Peyer's patch (tissue), 4 donors: ENCODE data around the gene ARHGAP28. TPM values are rescaled to one million over a fixed set of nuclear protein-coding genes. Genes with fewer than 3 reads are reported as not detected.

Source experiments
- DNase-seq, 3 donors: peaks; one replicate each; pipeline ENCODE4 v3.0.0-alpha.2; 2017 to 2019
- H3K27ac ChIP-seq, 4 donors: fragments of 200-600 bp; sonication (generic); one replicate each; pipeline ENCODE4 v1.5.1; 2016 to 2019
- H3K27me3 ChIP-seq, 2 donors: fragments of 200-600 bp; sonication (generic); one replicate each; pipeline ENCODE4 v1.5.1; 2019
- H3K36me3 ChIP-seq, 3 donors: fragments of 200-600 bp; sonication (generic); one replicate each; pipeline ENCODE4 v1.5.1; 2016 to 2019
- H3K4me1 ChIP-seq, 4 donors: fragments of 200-600 bp; sonication (generic); one replicate each; pipeline ENCODE4 v1.5.1; 2016 to 2019
- H3K4me3 ChIP-seq, 4 donors: fragments of 200-600 bp; sonication (generic); 1 replicate in 3 of 4; 2 replicates in 1 of 4; pipeline ENCODE4 v1.5.1; 2016 to 2019; ENCODE audit warnings: mild to moderate bottlenecking in 1 of 4
- H3K9me3 ChIP-seq, 4 donors: fragments of 200-600 bp; sonication (generic); one replicate each; pipeline ENCODE4 v1.5.1; 2016 to 2019; ENCODE audit warnings: mild to moderate bottlenecking in 1 of 4
- CTCF ChIP-seq, 6 experiments: fragments of 450-650 bp in 4 of 6; fragments of 200-600 bp in 2 of 6; sonication (generic) in 1 of 6; IDR thresholded peaks; one replicate each; pipeline ENCODE4 v1.5.1; 2017 to 2019; ENCODE audit warnings: antibody characterized with exemption in 6 of 6, mild to moderate bottlenecking in 3 of 6, moderate library complexity in 1 of 6
- POLR2A ChIP-seq, 2 donors: fragments of 450-650 bp; IDR thresholded peaks; one replicate each; pipeline ENCODE4 v1.5.1; 2017; ENCODE audit warnings: antibody characterized with exemption in 2 of 2, mild to moderate bottlenecking in 2 of 2, moderate library complexity in 2 of 2
- total RNA-seq, 4 donors: library from RNA; depleted of rRNA; stranded (reverse); fragments of >200 nt; gene quantifications; one replicate each; pipeline ENCODE4 v1.1.0, GENCODE V29; 2016

Gene ARHGAP28
- total RNA-seq, 4 donors from 2014 or later, result 1.0 to 35.5 (median 3.3) TPM

- no peaks in the 10 kb centered on the region for H3K27me3 ChIP-seq
Measured at GRCh38 chr18:6891788-6892187, 162.3 kb downstream of the ARHGAP28 start.

GRCh38 chr18:6901286-6901926 is 171.9 kb downstream of the ARHGAP28 start:
- DNase-seq, result no peak
- Histone ChIP-seq H3K9me3 (no peaks in the 10 kb centered on the region), H3K36me3 (no peaks in the 10 kb centered on the region), H3K27me3 (no peaks in the 10 kb centered on the region), H3K4me3 (no peak overlapping the region), H3K4me1 (peaks cover 0 to 5% (median 0%) of the 10 kb centered on the region in 4 donors), H3K27ac (peak overlapping the region in 1 of 4 donors; percentile 34)
- no peak for TF ChIP-seq CTCF (IDR thresholded peaks at IDR 0.05)
- TF ChIP-seq POLR2A (IDR thresholded peaks at IDR 0.05), result no peak

More at GRCh38 chr18:6891788-6892187, 162.3 kb downstream of the ARHGAP28 start:
- TF ChIP-seq CTCF (IDR thresholded peaks at IDR 0.05) (no peak), POLR2A (IDR thresholded peaks at IDR 0.05) (no peak)
- no peak for DNase-seq
- Histone ChIP-seq H3K36me3 (no peaks in the 10 kb centered on the region), H3K4me3 (no peak overlapping the region), H3K9me3 (no peaks in the 10 kb centered on the region), H3K4me1 (peaks cover 0 to 7% (median 0%) of the 10 kb centered on the region in 4 donors), H3K27ac (no peak overlapping the region)

GRCh38 chr18:6917072-6917471 is 187.6 kb downstream of the ARHGAP28 start:
- TF ChIP-seq CTCF (IDR thresholded peaks at IDR 0.05) (no peak), POLR2A (IDR thresholded peaks at IDR 0.05) (no peak)
- Histone ChIP-seq H3K27me3 (no peaks in the 10 kb centered on the region), H3K4me1 (no peaks in the 10 kb centered on the region), H3K4me3 (no peak overlapping the region), H3K36me3 (no peaks in the 10 kb centered on the region), H3K9me3 (no peaks in the 10 kb centered on the region), H3K27ac (no peak overlapping the region)
- no peak for DNase-seq

GRCh38 chr18:6920099-6920955 is 190.8 kb downstream of the ARHGAP28 start:
- no peaks in the 10 kb centered on the region for H3K36me3 ChIP-seq
- peak in 1 of 3 donors; percentile 87 for DNase-seq
- TF ChIP-seq POLR2A (IDR thresholded peaks at IDR 0.05) (no peak), CTCF (IDR thresholded peaks at IDR 0.05) (peak in 4 of 6 experiments; percentile 40 to 90 (median 87))
- H3K27ac ChIP-seq, result no peak overlapping the region
- no peaks in the 10 kb centered on the region for H3K9me3 ChIP-seq
- H3K4me3 ChIP-seq, result no peak overlapping the region
- no peaks in the 10 kb centered on the region for H3K4me1 ChIP-seq
- H3K27me3 ChIP-seq, result no peaks in the 10 kb centered on the region

- no peak for TF ChIP-seq POLR2A (IDR thresholded peaks at IDR 0.05)
- TF ChIP-seq CTCF (IDR thresholded peaks at IDR 0.05), result no peak
- no peaks in the 10 kb centered on the region for H3K4me1 ChIP-seq
- H3K9me3 ChIP-seq, result no peaks in the 10 kb centered on the region
- no peak overlapping the region for H3K27ac ChIP-seq
- DNase-seq, result no peak
- H3K36me3 ChIP-seq, result no peaks in the 10 kb centered on the region
- no peak overlapping the region for H3K4me3 ChIP-seq
- H3K27me3 ChIP-seq, result no peaks in the 10 kb centered on the region
Measured at GRCh38 chr18:6921571-6921970, 192.1 kb downstream of the ARHGAP28 start.
